SKM-1 (cell line): ENCODE data around the gene GNB3.

Experiments
- DNase-seq: peaks from one replicate; lab custom pipeline; 2025; ENCODE audit not compliant: unreplicated experiment; lab: John Stamatoyannopoulos, UW

Gene GNB3

DNA sequence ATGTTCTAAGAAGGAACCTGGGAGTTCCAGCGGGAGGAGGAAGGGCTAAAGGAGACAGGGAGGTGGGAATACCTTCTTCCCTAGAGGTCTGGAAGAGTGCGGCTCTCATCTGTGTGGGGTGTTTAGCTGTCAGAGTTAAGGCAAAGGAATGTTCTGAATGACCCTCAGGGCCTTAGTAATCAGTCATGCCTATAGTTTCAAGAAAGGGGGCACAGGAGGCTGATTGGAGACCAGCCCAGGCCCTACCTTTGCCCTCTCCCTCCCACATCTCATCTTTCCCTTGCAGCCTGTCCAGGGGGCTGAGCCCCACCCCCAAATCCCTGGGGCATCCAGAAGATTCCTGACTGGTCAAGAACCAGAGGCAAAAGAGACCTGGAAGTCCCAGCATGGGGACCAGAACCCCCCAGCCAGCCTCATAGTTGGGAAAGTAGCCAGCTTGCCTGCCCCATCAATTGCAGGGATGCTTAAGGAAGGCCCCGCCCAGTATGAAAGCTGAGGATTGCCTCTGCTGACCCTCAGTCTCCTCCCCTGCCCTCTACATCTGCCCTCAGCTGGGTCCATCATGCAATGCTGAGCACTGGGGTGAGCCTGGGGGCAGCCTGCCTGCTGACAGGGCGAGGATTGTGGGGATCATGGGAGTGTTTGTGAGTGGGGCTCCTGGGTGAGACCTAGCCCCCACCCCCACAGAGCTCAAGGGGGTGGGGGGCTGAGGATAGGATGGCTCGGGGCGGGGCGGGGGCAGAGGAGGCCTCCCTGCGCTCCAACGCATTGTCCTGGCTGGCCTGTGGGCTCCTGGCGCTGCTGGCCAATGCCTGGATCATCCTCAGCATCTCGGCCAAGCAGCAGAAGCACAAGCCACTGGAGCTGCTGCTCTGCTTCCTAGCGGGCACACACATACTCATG lies 17.3 kb upstream of the GNB3 start:
- no peak for DNase-seq

DNA sequence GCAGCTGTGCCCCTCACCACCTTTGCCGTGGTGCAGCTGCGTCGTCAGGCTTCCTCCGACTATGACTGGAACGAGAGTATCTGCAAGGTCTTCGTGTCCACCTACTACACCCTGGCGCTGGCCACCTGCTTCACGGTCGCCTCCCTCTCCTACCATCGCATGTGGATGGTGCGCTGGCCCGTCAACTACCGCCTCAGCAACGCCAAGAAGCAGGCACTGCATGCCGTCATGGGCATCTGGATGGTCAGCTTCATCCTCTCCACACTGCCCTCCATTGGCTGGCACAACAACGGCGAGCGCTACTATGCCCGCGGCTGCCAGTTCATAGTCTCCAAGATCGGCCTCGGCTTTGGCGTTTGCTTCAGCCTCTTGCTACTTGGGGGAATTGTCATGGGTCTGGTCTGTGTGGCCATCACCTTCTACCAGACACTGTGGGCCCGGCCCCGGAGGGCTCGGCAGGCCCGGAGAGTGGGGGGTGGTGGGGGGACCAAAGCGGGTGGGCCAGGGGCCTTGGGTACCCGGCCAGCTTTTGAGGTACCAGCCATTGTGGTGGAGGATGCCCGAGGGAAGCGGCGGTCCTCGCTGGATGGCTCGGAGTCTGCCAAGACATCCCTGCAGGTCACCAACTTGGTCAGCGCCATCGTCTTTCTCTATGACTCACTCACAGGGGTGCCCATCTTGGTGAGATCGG lies 16.5 kb upstream of the GNB3 start:
- no peak for DNase-seq

- no peak for DNase-seq
These were observed 15.8 kb upstream of the GNB3 start for GRCh38 chr12:6824901-6825381.

- peak; percentile 21 for DNase-seq
These were observed 15.2 kb upstream of the GNB3 start for GRCh38 chr12:6825398-6826124.

GRCh38 chr12:6826125-6826733 lies 14.5 kb upstream of the GNB3 start:
- DNase-seq: no peak

- DNase-seq: no peak
These were observed 13.8 kb upstream of the GNB3 start for GRCh38 chr12:6826734-6827436.

GRCh38 chr12:6827437-6827911 lies 13.3 kb upstream of the GNB3 start:
- no peak for DNase-seq

DNA sequence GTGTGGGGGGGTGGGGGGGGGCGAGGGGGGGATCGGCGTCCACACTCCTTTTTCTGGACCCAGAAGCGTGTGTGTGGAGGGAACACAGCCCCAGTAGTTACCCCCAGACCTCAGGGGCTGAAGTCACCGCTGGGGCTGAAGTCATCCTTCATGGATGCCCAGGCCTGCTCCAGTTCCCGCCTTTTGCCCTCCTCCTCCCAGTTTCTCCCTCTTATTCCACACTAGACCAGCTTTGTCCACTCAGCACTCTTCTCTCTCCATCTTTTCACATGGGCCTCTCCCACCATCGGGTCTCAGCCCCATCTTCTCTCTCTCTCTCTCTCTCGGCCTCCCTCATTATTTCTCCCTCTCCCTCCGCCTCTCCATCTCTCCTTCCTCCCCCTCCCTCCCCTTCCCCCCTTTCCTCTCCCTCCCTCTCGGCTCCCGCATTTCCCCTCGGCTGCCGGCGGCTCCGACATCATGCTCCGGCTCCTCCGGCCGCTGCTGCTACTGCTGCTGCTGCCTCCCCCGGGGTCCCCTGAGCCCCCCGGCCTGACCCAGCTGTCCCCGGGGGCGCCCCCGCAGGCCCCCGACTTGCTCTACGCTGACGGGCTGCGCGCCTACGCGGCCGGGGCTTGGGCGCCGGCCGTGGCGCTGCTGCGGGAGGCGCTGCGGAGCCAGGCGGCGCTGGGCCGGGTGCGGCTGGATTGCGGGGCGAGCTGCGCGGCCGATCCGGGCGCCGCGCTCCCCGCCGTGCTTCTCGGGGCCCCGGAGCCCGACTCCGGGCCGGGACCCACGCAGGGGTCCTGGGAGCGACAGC lies 12.5 kb upstream of the GNB3 start, which contains the start of gene P3H3:
TSS of gene P3H3 (plus strand) at position 426 of the 799 bp plus-strand sequence. CDS start at position 460, 34 bp downstream.
- DNase-seq: no peak

DNA sequence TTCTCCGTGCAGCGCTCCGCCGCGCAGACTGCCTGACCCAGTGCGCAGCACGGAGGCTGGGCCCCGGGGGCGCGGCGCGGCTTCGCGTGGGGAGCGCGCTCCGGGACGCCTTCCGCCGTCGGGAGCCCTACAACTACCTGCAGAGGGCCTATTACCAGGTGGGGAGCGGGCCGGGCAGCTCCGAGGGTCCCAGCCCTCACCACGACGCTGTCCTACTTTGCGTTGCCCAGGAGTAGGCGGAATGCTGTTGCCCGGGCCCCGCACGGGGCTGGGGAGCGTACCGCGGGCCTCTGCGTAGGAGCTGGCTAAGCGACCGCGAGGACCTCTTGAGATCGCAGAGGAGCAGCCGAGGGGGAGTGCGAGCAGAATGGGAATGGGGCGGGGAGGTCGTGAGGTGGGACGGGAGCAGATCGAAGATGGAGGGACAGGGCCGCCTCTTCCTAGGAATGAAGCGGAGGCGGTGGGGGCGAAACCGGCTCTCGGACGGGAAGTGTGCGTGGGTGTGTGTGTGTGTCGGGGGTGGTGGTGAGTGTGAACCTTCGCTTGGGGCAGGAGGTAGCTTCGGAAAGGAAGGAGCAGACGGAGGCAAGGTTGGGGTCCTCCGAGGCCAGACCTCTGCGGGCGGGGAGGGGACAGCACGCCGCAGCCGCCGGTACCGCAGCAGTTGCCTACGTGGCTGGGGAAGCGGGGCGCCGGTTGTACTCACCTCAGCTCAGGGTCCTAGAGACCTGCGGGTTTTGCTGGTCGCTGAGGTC lies 11.8 kb upstream of the GNB3 start:
- no peak for DNase-seq

DNA sequence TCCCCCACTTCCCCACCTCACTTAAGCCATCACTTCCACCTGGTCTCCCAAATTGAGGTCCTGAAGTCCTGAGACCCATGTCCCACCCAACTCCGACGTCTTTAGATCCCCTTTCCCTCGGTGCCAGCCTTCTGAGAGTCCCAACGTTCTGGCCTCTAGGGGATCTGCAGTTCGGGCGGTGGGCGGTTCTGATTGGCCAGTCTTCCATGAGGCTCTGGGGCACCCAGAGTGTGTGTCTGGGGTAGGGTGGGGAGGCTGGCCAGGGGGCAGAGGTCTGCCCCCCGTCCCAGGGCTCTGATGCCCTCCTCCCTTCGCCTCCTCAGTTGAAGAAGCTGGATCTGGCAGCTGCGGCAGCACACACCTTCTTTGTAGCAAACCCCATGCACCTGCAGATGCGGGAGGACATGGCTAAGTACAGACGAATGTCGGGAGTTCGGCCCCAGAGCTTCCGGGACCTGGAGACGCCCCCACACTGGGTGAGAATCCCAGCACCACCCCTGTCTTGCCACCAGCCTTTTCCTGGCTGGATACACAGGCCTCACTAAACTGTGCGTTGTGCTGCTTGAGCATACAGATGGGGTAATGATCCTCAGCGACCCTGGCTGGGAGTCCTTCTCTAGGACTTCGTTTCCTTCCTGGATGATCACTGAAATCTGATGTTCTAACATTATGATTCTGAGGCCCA lies 11.0 kb upstream of the GNB3 start:
- DNase-seq: no peak

DNA sequence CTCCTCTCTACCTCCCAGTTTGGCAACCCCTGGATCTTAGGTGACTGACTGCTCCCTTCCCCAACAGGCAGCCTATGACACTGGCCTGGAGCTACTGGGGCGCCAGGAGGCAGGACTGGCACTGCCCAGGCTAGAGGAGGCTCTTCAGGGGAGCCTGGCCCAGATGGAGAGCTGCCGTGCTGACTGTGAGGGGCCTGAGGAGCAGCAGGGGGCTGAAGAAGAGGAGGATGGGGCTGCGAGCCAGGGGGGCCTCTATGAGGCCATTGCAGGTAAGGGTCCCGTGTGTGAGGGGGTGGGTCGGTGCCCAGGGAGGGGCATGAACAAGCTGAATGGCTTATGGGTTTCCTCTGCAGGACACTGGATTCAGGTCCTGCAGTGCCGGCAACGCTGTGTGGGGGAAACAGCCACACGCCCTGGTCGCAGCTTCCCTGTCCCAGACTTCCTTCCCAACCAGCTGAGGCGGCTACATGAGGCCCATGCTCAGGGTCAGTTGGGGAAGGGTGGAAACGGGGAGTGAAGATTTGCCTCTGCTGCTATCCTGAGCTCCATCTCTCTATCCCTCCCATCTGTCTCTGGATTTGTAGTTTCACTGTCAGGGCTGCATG lies 10.3 kb upstream of the GNB3 start:
- no peak for DNase-seq

DNA sequence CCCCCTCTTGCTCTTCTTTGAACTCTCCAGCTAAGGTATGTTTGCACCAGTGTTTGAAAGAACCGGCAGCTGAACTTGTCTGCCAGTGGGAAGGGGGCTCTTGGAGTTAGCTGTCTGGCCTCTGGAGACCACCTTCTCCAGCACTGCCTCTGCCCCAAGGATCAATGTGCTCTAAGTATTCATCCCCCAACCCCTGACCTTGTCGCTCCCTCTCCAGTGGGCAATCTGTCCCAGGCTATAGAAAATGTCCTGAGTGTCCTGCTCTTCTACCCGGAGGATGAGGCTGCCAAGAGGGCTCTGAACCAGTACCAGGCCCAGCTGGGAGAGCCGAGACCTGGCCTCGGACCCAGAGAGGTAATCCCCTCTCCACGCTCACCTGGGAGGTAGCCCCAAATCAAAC lies 9.7 kb upstream of the GNB3 start:
- no peak for DNase-seq

GRCh38 chr12:6831450-6831995 lies 9.2 kb upstream of the GNB3 start:
- no peak for DNase-seq

GRCh38 chr12:6832125-6832524 lies 8.6 kb upstream of the GNB3 start:
- DNase-seq: no peak

GRCh38 chr12:6833189-6833890 lies 7.4 kb upstream of the GNB3 start:
- DNase-seq: no peak

DNA sequence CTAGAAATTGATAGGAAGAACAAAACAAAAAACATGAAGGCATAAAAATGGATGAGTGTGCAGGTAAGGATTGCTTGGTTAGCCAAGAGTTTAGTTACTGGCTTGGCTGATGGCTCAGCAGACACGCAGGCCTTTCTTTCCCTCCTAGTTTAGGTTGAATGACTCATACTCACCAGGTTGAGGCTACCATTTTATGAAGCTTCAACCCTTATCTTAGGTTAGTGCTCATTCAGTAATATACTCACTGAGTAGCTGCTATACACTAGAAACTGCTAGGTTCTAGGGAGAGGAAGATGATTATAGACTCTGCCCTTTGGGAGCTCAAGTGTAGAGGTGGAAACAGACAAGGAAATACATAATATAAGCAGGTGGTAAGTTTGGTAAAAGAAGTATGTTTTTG lies 6.5 kb upstream of the GNB3 start:
- DNase-seq: no peak

DNA sequence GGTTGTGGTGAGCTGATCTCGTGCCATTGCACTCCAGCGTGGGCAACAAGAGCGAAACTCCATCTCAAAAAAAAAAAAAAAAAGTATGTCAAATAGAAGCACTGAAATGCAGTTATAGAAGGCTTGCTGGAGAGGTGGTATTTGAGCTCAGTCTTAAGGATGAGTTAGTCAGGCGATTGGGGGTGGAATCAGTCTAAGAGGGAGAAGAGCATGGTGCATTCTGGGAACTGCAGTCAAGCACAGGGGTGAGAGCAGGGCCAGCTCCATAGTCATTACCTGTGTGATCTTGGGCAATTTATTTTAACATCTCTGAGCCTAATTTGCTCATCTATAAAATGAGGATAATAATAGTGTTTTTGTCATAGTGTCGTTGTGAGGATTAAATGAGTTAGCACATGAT lies 5.9 kb upstream of the GNB3 start:
- no peak for DNase-seq
